Erythroblast (primary cell): Measurements from ENCODE around the gene KRTAP5-3.

Source experiments
- GATA1 ChIP-seq: IDR thresholded peaks from 2 replicates; pipeline ENCODE4 v1.6.1; 2011; ENCODE audit warnings: low read depth, mild to moderate bottlenecking, control low read depth, low read length, moderate library complexity
- POLR2A ChIP-seq: IDR thresholded peaks from 2 replicates; pipeline ENCODE4 v1.6.1; 2011; ENCODE audit warnings: mild to moderate bottlenecking, low read length

DNA sequence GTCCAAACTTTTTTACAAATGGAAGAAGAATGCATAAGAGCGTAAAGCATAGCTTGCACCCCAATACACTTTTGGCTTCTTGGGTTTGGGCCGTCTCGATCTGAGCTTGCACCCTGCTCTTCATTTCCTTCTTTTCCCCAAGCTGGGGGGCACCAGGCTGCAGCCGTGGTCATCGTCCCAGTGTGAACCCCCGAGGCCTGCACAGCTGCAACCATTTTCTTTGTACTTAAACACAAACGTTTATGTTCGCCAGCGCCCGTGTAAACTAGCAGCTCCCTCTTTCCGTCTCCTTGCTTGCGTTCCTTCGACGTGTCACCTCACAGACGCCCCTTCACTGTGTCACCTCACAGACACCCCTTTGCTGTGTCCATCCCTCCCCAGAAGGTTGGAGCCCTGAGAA is 31.4 kb upstream of the KRTAP5-3 start:
- TF ChIP-seq POLR2A (no peak), GATA1 (no peak)
